Cardiac muscle cell (in vitro differentiated cells and primary cell): ENCODE results near the gene SLC19A1. TPM values are rescaled to one million over a fixed set of nuclear protein-coding genes. Genes with fewer than 3 reads are reported as not detected.

ENCODE experiments used
- DNase-seq, 2 donors: peaks; one replicate each; pipeline versions ENCODE4 v3.0.0 to v3.0.0-alpha.2; 2010 to 2017; ENCODE audit warnings: low read depth in 1 of 2, low spot score in 1 of 2
- H3K27ac ChIP-seq: fragments of 200-600 bp; sonication (generic); 2 replicates; pipeline ENCODE4 v1.5.1; 2016
- H3K27me3 ChIP-seq: fragments of 200-600 bp; sonication (generic); 2 replicates; pipeline ENCODE4 v1.6.0; 2016; ENCODE audit warnings: control low read depth
- H3K36me3 ChIP-seq: fragments of 200-600 bp; sonication (generic); 2 replicates; pipeline ENCODE4 v1.5.1; 2016; ENCODE audit warnings: control low read depth
- H3K4me1 ChIP-seq: fragments of 200-600 bp; sonication (generic); 2 replicates; pipeline ENCODE4 v1.8.1; 2017; ENCODE audit warnings: low read depth, mild to moderate bottlenecking, mixed run types
- H3K4me3 ChIP-seq: fragments of 200-600 bp; sonication (generic); 2 replicates; pipeline ENCODE4 v1.5.1; 2016; ENCODE audit warnings: mild to moderate bottlenecking
- H3K9me3 ChIP-seq: fragments of 200-600 bp; sonication (generic); 2 replicates; pipeline ENCODE4 v1.5.1; 2017; ENCODE audit warnings: low read depth, mild to moderate bottlenecking, control low read depth
- CTCF ChIP-seq: IDR thresholded peaks from 2 replicates; pipeline ENCODE4 v1.5.1; 2012; ENCODE audit warnings: low read depth, mild to moderate bottlenecking, low read length
- polyA plus RNA-seq: library from polyadenylated mRNA; unstranded; fragments of >200 nt; fragmentation: Nextera tagmentation; extraction: Ambion mirVana; gene quantifications from 2 replicates; pipeline ENCODE4 v1.2.1, GENCODE V29; 2016
- total RNA-seq: library from RNA; depleted of rRNA; stranded (reverse); fragments of >200 nt; gene quantifications from 2 replicates; pipeline ENCODE4 v1.2.3, GENCODE V29; 2016

The SLC19A1 gene
- total and polyA plus RNA-seq, 2 experiments from 2014 or later = 25.4 to 50.3 TPM

DNA sequence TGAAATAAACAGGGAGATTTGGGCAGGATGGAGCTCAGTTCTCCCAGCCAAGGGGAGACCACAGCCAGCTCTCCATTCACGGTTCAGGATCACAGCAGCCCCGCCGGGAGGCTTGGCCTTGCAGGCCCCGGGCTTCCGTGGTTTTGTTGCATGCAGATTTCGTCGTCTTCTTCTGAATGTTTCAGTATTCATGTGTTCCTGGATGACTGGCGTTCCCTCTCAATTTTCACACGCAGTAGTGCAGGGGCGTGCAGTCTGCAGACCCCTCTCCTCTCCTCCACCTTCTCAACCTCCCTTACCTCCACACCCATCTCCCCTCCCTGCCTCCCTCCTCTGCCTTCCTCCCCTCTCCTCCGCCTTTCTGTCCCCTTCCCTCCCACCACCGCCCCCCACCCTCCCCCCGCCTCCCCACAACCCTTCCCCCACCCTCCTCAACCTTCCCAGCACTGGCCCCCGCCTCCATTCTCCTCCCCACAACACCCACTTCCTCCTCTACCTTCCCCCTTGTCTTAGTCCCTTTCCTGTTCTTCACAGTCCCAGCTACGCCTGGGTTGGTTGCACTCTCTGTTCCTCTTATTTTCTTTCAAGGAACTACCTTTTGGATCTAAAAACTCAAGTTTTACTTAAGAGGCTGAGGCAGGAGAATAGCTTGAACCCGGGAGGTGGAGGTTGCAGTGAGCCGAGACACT lies 8.4 kb upstream of the SLC19A1 start:
- H3K27me3 ChIP-seq = no peaks in the 10 kb centered on the region
- H3K36me3 ChIP-seq = no peaks in the 10 kb centered on the region
- peak in 1 of 2 donors; percentile 24 for DNase-seq
- no peak for TF ChIP-seq CTCF
- no peaks in the 10 kb centered on the region for H3K9me3 ChIP-seq
- no peak overlapping the region for H3K27ac ChIP-seq
- peaks cover 4% of the 10 kb centered on the region for H3K4me1 ChIP-seq
- H3K4me3 ChIP-seq = no peak overlapping the region

- Histone ChIP-seq H3K27ac (no peak overlapping the region), H3K27me3 (no peaks in the 10 kb centered on the region), H3K36me3 (no peaks in the 10 kb centered on the region), H3K4me1 (peaks cover 4% of the 10 kb centered on the region), H3K4me3 (no peak overlapping the region), H3K9me3 (no peaks in the 10 kb centered on the region)
- DNase-seq = no peak
- no peak for TF ChIP-seq CTCF
Measured at GRCh38 chr21:45549626-45550463, 7.6 kb upstream of the SLC19A1 start.

DNA sequence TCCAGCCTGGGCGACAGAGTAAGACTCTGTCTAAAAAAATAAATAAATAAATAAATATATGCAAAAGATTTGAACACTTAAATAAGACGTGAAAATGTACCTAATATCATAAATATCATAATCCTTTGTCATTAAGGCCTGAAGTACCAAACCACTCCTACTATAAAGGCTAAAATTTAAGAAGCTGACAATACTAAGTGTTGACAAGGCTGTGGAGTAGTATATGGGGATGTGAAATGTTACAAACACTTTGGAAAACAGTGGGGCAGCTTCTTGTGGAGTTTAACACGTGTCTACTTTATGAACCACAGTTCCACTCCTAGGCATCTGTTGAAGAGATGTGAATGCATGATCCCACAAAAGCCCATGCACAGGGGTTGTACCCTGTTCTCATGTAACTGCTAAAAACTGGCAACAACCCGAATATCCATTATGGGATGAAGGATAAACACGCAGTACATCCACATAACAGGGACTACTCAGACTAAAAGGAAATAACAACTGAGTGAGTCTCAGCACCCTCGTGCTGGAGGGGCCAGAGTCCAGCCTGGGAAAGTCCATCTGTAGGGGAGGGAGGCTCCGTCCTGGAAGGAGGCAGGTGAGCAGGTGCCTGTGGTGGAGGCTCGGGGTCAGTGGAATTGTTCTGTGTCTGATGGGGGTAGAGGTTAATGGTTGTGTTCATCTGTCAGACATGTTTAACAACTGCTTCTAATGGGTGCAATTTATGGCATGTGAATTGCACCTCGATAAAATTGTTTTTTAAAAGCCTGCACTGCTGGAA lies 6.7 kb upstream of the SLC19A1 start:
- Histone ChIP-seq H3K4me1 (no peaks in the 10 kb centered on the region), H3K9me3 (no peaks in the 10 kb centered on the region), H3K36me3 (no peaks in the 10 kb centered on the region), H3K27ac (no peak overlapping the region), H3K27me3 (no peaks in the 10 kb centered on the region), H3K4me3 (no peak overlapping the region)
- no peak for TF ChIP-seq CTCF
- no peak for DNase-seq

DNA sequence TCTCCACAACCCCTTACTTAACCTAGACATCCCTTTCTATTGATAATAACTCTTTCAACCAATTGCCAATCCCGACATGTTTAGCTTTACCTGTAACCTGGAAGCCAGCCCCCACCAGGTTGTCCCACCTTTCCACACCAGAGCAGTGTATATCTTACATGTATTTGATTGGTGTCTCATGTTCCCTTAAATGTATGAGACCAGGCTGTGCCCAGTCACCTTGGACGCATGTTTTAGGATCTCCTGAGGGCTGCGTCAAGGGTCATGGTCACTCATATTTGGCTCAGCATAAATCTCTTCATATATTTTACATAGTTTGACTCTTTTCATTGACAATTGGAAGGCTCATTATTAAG lies 5.3 kb upstream of the SLC19A1 start:
- no peak for TF ChIP-seq CTCF
- peaks cover 4% of the 10 kb centered on the region for H3K4me1 ChIP-seq
- no peak overlapping the region for H3K27ac ChIP-seq
- no peak overlapping the region for H3K4me3 ChIP-seq
- H3K36me3 ChIP-seq = no peaks in the 10 kb centered on the region
- no peaks in the 10 kb centered on the region for H3K9me3 ChIP-seq
- no peak for DNase-seq
- no peaks in the 10 kb centered on the region for H3K27me3 ChIP-seq

GRCh38 chr21:45546636-45547544 lies 4.7 kb upstream of the SLC19A1 start:
- Histone ChIP-seq H3K4me3 (no peak overlapping the region), H3K27ac (no peak overlapping the region), H3K27me3 (no peaks in the 10 kb centered on the region), H3K36me3 (no peaks in the 10 kb centered on the region), H3K4me1 (peaks cover 4% of the 10 kb centered on the region), H3K9me3 (no peaks in the 10 kb centered on the region)
- no peak for TF ChIP-seq CTCF
- no peak for DNase-seq
